SK-N-MC (cell line): ENCODE data around the gene POFUT1.

ENCODE experiments used
- EZH2 ChIP-seq: fragments of 200-600 bp; sonication (generic); IDR thresholded peaks from one replicate; pipeline ENCODE4 v1.6.1; 2017; ENCODE audit warnings: antibody characterized with exemption
- FOXP2 ChIP-seq: optimal IDR thresholded peaks from 2 replicates; pipeline ENCODE3; 2011; ENCODE audit warnings: mild to moderate bottlenecking, moderate library complexity; ENCODE audit not compliant: insufficient read depth; ENCODE audit errors: extremely low read length, control extremely low read depth
- POLR2AphosphoS5 ChIP-seq: IDR thresholded peaks from 2 replicates; pipeline ENCODE4 v1.6.1; 2012; ENCODE audit warnings: mild to moderate bottlenecking, low read depth, low read length, borderline replicate concordance

GRCh38 chr20:32179515-32179914 is 28.2 kb upstream of the POFUT1 start:
- TF ChIP-seq POLR2AphosphoS5 (no peak), EZH2 (no peak), FOXP2 (no peak)
